Colonic mucosa (tissue), 4 donors: Measurements from ENCODE around the gene PLCG1. TPM values are rescaled to one million over a fixed set of nuclear protein-coding genes. Genes with fewer than 3 reads are reported as not detected.

Experiments
- DNase-seq: peaks from one replicate; pipeline ENCODE4 v3.0.0-alpha.2; 2020
- H3K27ac ChIP-seq: fragments of 200-600 bp; one replicate; pipeline ENCODE4 v1.8.0; 2021
- H3K27me3 ChIP-seq: fragments of 200-600 bp; one replicate; pipeline ENCODE4 v1.8.0; 2021
- H3K36me3 ChIP-seq: fragments of 200-600 bp; one replicate; pipeline ENCODE4 v1.8.0; 2021
- H3K4me1 ChIP-seq: fragments of 200-600 bp; one replicate; pipeline ENCODE4 v1.8.0; 2021; ENCODE audit warnings: mild to moderate bottlenecking
- H3K4me3 ChIP-seq: fragments of 200-600 bp; one replicate; pipeline ENCODE4 v1.8.0; 2021
- H3K9ac ChIP-seq, 2 donors: one replicate each; pipeline ENCODE4 v1.7.0; 2013; ENCODE audit warnings: control low read depth in 2 of 2, low read depth in 2 of 2, low read length in 2 of 2
- H3K9me3 ChIP-seq: fragments of 200-600 bp; one replicate; pipeline ENCODE4 v1.8.0; 2021
- CTCF ChIP-seq: fragments of 200-600 bp; IDR thresholded peaks from one replicate; pipeline ENCODE4 v1.8.0; 2022; ENCODE audit warnings: antibody characterized with exemption, mild to moderate bottlenecking
- intact Hi-C: fragments of 100-400 bp; cut with DNase I; formaldehyde crosslinking; loops from one replicate; pipeline ENCODE4 v1.14.1; 2022
- total RNA-seq, 2 donors: library from RNA; stranded (reverse); fragmentation: NEBNext Ultra II Directional in 1 of 2; extraction: Animal tissue kit (Norgen Biotek cat#: 25700) in 1 of 2; gene quantifications; one replicate each; pipeline ENCODE4 v1.2.1, GENCODE V29; 2021
- donor health status: healthy.
- donor health status: DM: no; HTN: no; CAD: no.
- donor health status: DM: no; HTN: no; CAD: no.

Gene PLCG1
- total RNA-seq, 2 donors from 2014 or later = 57.3 to 67.4 TPM

- H3K9me3 ChIP-seq = no peaks in the 10 kb centered on the region
- H3K27me3 ChIP-seq = no peaks in the 10 kb centered on the region
- TF ChIP-seq CTCF = no peak
- DNase-seq = no peak
- H3K4me3 ChIP-seq = no peak overlapping the region
- no peak overlapping the region for H3K27ac ChIP-seq
- intact Hi-C loops = no loop called here
- H3K4me1 ChIP-seq = no peaks in the 10 kb centered on the region
- H3K9ac ChIP-seq = no peak overlapping the region
- peaks cover 5% of the 10 kb centered on the region for H3K36me3 ChIP-seq
Measured at GRCh38 chr20:41178904-41179432, 41.6 kb downstream of the PLCG1 start.

GRCh38 chr20:41179961-41180360, 42.6 kb downstream of the PLCG1 start:
- no peak for TF ChIP-seq CTCF
- intact Hi-C loops = no loop called here
- peaks cover 5% of the 10 kb centered on the region for H3K36me3 ChIP-seq
- no peak overlapping the region for H3K27ac ChIP-seq
- no peak overlapping the region for H3K9ac ChIP-seq
- H3K4me1 ChIP-seq = no peaks in the 10 kb centered on the region
- no peak overlapping the region for H3K4me3 ChIP-seq
- no peak for DNase-seq
- H3K27me3 ChIP-seq = no peaks in the 10 kb centered on the region
- no peaks in the 10 kb centered on the region for H3K9me3 ChIP-seq

- Histone ChIP-seq H3K4me1 (no peaks in the 10 kb centered on the region), H3K36me3 (peaks cover 5% of the 10 kb centered on the region)
Measured at GRCh38 chr20:41180599-41181333, 43.4 kb downstream of the PLCG1 start.

GRCh38 chr20:41181567-41181966, 44.2 kb downstream of the PLCG1 start:
- TF ChIP-seq CTCF = no peak
- Histone ChIP-seq H3K36me3 (peaks cover 2% of the 10 kb centered on the region), H3K27me3 (no peaks in the 10 kb centered on the region), H3K9me3 (no peaks in the 10 kb centered on the region), H3K4me3 (no peak overlapping the region), H3K9ac (no peak overlapping the region), H3K27ac (no peak overlapping the region), H3K4me1 (no peaks in the 10 kb centered on the region)
- intact Hi-C loops = no loop called here
- no peak for DNase-seq

More at GRCh38 chr20:41180599-41181333, 43.4 kb downstream of the PLCG1 start:
- no peaks in the 10 kb centered on the region for H3K27me3 ChIP-seq
- no peaks in the 10 kb centered on the region for H3K9me3 ChIP-seq
- intact Hi-C loops = no loop called here
- DNase-seq = no peak
- no peak overlapping the region for H3K27ac ChIP-seq
- no peak overlapping the region for H3K4me3 ChIP-seq
- no peak overlapping the region for H3K9ac ChIP-seq
- TF ChIP-seq CTCF = no peak

GRCh38 chr20:41182296-41183212, 45.2 kb downstream of the PLCG1 start:
- Histone ChIP-seq H3K9ac (no peak overlapping the region), H3K27ac (no peak overlapping the region), H3K36me3 (no peaks in the 10 kb centered on the region), H3K4me3 (no peak overlapping the region), H3K4me1 (no peaks in the 10 kb centered on the region), H3K9me3 (no peaks in the 10 kb centered on the region), H3K27me3 (no peaks in the 10 kb centered on the region)
- intact Hi-C loops = no loop called here
- no peak for TF ChIP-seq CTCF
- no peak for DNase-seq
